ENCODE measurements around the gene TAF4.

Gene TAF4

GRCh38 chr20:62055106-62055861 lies 10.4 kb downstream of the TAF4 start:
- H3K27ac ChIP-seq (ENCODE audit: low read depth, low read length, severe bottlenecking) = no peak overlapping the region
- H3K36me3 ChIP-seq (ENCODE audit: control insufficient read depth, insufficient read depth, low read length) = peaks cover 17% of the 10 kb centered on the region
- no peaks in the 10 kb centered on the region for H3K4me1 ChIP-seq (ENCODE audit: control insufficient read depth, insufficient read depth, low read length, poor library complexity, severe bottlenecking)
- no peaks in the 10 kb centered on the region for H3K9me3 ChIP-seq (ENCODE audit: control insufficient read depth, low read length)
- WGBS, 2 experiments (ENCODE audit: insufficient coverage in 2 of 2) = 95 to 96% methylated on average over 20 to 21 of the region's 21 CpGs
- no peak overlapping the region for H3K4me3 ChIP-seq (ENCODE audit: extremely low read depth, insufficient read depth, low read length, poor library complexity, severe bottlenecking)

- 90 to 94% methylated on average over 9 to 12 of the region's 12 CpGs for WGBS, 2 experiments (ENCODE audit: insufficient coverage in 2 of 2)
- Histone ChIP-seq H3K9me3 (ENCODE audit: control insufficient read depth, low read length) (no peaks in the 10 kb centered on the region), H3K36me3 (ENCODE audit: control insufficient read depth, insufficient read depth, low read length) (peaks cover 15% of the 10 kb centered on the region), H3K4me3 (ENCODE audit: extremely low read depth, insufficient read depth, low read length, poor library complexity, severe bottlenecking) (no peak overlapping the region), H3K27ac (ENCODE audit: low read depth, low read length, severe bottlenecking) (no peak overlapping the region), H3K4me1 (ENCODE audit: control insufficient read depth, insufficient read depth, low read length, poor library complexity, severe bottlenecking) (no peaks in the 10 kb centered on the region)
Measured at GRCh38 chr20:62054451-62054953, 11.2 kb downstream of the TAF4 start.

GRCh38 chr20:62053465-62054196 lies 12.1 kb downstream of the TAF4 start:
- Histone ChIP-seq H3K27ac (ENCODE audit: low read depth, low read length, severe bottlenecking) (no peak overlapping the region), H3K36me3 (ENCODE audit: control insufficient read depth, insufficient read depth, low read length) (peaks cover 13% of the 10 kb centered on the region), H3K4me3 (ENCODE audit: extremely low read depth, insufficient read depth, low read length, poor library complexity, severe bottlenecking) (no peak overlapping the region), H3K9me3 (ENCODE audit: control insufficient read depth, low read length) (no peaks in the 10 kb centered on the region), H3K4me1 (ENCODE audit: control insufficient read depth, insufficient read depth, low read length, poor library complexity, severe bottlenecking) (no peaks in the 10 kb centered on the region)
- 98% methylated on average over 14 to 22 of the region's 22 CpGs for WGBS, 2 experiments (ENCODE audit: insufficient coverage in 2 of 2)

GRCh38 chr20:62052842-62053464 lies 12.7 kb downstream of the TAF4 start:
- WGBS, 2 experiments (ENCODE audit: insufficient coverage in 2 of 2) = 91 to 97% methylated on average over 25 of the region's 26 CpGs
- Histone ChIP-seq H3K36me3 (ENCODE audit: control insufficient read depth, insufficient read depth, low read length) (peaks cover 13% of the 10 kb centered on the region), H3K9me3 (ENCODE audit: control insufficient read depth, low read length) (no peaks in the 10 kb centered on the region), H3K4me1 (ENCODE audit: control insufficient read depth, insufficient read depth, low read length, poor library complexity, severe bottlenecking) (no peaks in the 10 kb centered on the region), H3K27ac (ENCODE audit: low read depth, low read length, severe bottlenecking) (no peak overlapping the region), H3K4me3 (ENCODE audit: extremely low read depth, insufficient read depth, low read length, poor library complexity, severe bottlenecking) (no peak overlapping the region)

- H3K27ac ChIP-seq (ENCODE audit: low read depth, low read length, severe bottlenecking) = no peak overlapping the region
- H3K4me3 ChIP-seq (ENCODE audit: extremely low read depth, insufficient read depth, low read length, poor library complexity, severe bottlenecking) = no peak overlapping the region
- no peaks in the 10 kb centered on the region for H3K9me3 ChIP-seq (ENCODE audit: control insufficient read depth, low read length)
- WGBS, 2 experiments (ENCODE audit: insufficient coverage in 2 of 2) = 93 to 98% methylated on average over 4 to 5 of the region's 13 CpGs
- no peaks in the 10 kb centered on the region for H3K4me1 ChIP-seq (ENCODE audit: control insufficient read depth, insufficient read depth, low read length, poor library complexity, severe bottlenecking)
- peaks cover 13% of the 10 kb centered on the region for H3K36me3 ChIP-seq (ENCODE audit: control insufficient read depth, insufficient read depth, low read length)
Measured at GRCh38 chr20:62052336-62052841, 13.3 kb downstream of the TAF4 start.

- Histone ChIP-seq H3K9me3 (ENCODE audit: control insufficient read depth, low read length) (no peaks in the 10 kb centered on the region), H3K4me1 (ENCODE audit: control insufficient read depth, insufficient read depth, low read length, poor library complexity, severe bottlenecking) (no peaks in the 10 kb centered on the region), H3K4me3 (ENCODE audit: extremely low read depth, insufficient read depth, low read length, poor library complexity, severe bottlenecking) (no peak overlapping the region), H3K36me3 (ENCODE audit: control insufficient read depth, insufficient read depth, low read length) (peaks cover 13% of the 10 kb centered on the region), H3K27ac (ENCODE audit: low read depth, low read length, severe bottlenecking) (no peak overlapping the region)
- 93 to 96% methylated on average over 11 to 13 of the region's 17 CpGs for WGBS, 2 experiments (ENCODE audit: insufficient coverage in 2 of 2)
Measured at GRCh38 chr20:62051546-62052255, 14.0 kb downstream of the TAF4 start.

- H3K4me1 ChIP-seq (ENCODE audit: control insufficient read depth, insufficient read depth, low read length, poor library complexity, severe bottlenecking) = no peaks in the 10 kb centered on the region
- no peaks in the 10 kb centered on the region for H3K9me3 ChIP-seq (ENCODE audit: control insufficient read depth, low read length)
- 90 to 95% methylated on average over 14 to 16 of the region's 16 CpGs for WGBS, 2 experiments (ENCODE audit: insufficient coverage in 2 of 2)
- no peak overlapping the region for H3K4me3 ChIP-seq (ENCODE audit: extremely low read depth, insufficient read depth, low read length, poor library complexity, severe bottlenecking)
- H3K36me3 ChIP-seq (ENCODE audit: control insufficient read depth, insufficient read depth, low read length) = peaks cover 8% of the 10 kb centered on the region
- H3K27ac ChIP-seq (ENCODE audit: low read depth, low read length, severe bottlenecking) = no peak overlapping the region
Measured at GRCh38 chr20:62051144-62051543, 14.5 kb downstream of the TAF4 start.

- Histone ChIP-seq H3K4me1 (ENCODE audit: control insufficient read depth, insufficient read depth, low read length, poor library complexity, severe bottlenecking) (no peaks in the 10 kb centered on the region), H3K36me3 (ENCODE audit: control insufficient read depth, insufficient read depth, low read length) (peaks cover 1% of the 10 kb centered on the region), H3K9me3 (ENCODE audit: control insufficient read depth, low read length) (no peaks in the 10 kb centered on the region), H3K27ac (ENCODE audit: low read depth, low read length, severe bottlenecking) (no peak overlapping the region), H3K4me3 (ENCODE audit: extremely low read depth, insufficient read depth, low read length, poor library complexity, severe bottlenecking) (no peak overlapping the region)
- 84 to 92% methylated on average over 11 to 13 of the region's 18 CpGs for WGBS, 2 experiments (ENCODE audit: insufficient coverage in 2 of 2)
Measured at GRCh38 chr20:62050166-62051120, 15.2 kb downstream of the TAF4 start.

- H3K4me3 ChIP-seq (ENCODE audit: extremely low read depth, insufficient read depth, low read length, poor library complexity, severe bottlenecking) = no peak overlapping the region
- no peaks in the 10 kb centered on the region for H3K36me3 ChIP-seq (ENCODE audit: control insufficient read depth, insufficient read depth, low read length)
- peaks cover 5% of the 10 kb centered on the region for H3K4me1 ChIP-seq (ENCODE audit: control insufficient read depth, insufficient read depth, low read length, poor library complexity, severe bottlenecking)
- H3K27ac ChIP-seq (ENCODE audit: low read depth, low read length, severe bottlenecking) = no peak overlapping the region
- no peaks in the 10 kb centered on the region for H3K9me3 ChIP-seq (ENCODE audit: control insufficient read depth, low read length)
- WGBS, 2 experiments (ENCODE audit: insufficient coverage in 2 of 2) = 91 to 93% methylated on average over 16 to 19 of the region's 22 CpGs
Measured at GRCh38 chr20:62049342-62050165, 16.1 kb downstream of the TAF4 start.

All from mesodermal cell (in vitro differentiated cells).